Breast epithelium (tissue), 3 donors: ENCODE measurements around the gene FRS2.

ENCODE experiments used
- POLR2A ChIP-seq: fragments of 450-650 bp; IDR thresholded peaks from one replicate; pipeline ENCODE4 v1.6.1; 2016; ENCODE audit warnings: antibody characterized with exemption, mild to moderate bottlenecking, moderate library complexity
- TF ChIP-seq, protein P1 (sequence below), 3 donors: fragments of 450-650 bp; IDR thresholded peaks; one replicate each; pipeline ENCODE4 v1.5.1; 2016 to 2017; ENCODE audit warnings: antibody characterized with exemption in 3 of 3, mild to moderate bottlenecking in 3 of 3, moderate library complexity in 3 of 3

DNA sequence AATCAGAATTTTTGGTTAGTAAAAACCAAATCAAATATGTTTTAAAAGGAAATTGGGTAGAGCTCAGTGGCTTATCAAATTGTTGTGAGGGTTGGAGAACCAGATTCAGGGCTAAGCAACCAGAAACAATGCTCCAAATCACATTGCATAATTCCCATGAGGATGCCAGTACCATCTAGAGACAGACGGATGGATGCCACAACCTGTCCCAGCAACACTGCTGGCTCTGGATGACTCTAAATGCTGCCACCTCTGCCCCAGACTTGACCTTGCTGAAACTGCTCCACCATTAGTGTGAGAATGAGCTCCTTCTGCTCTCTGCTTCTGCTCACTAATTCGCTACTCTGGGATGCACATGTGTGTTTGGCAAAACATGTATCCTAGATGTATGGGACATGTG lies 43.9 kb downstream of the FRS2 start:
- TF ChIP-seq, protein P1, sequence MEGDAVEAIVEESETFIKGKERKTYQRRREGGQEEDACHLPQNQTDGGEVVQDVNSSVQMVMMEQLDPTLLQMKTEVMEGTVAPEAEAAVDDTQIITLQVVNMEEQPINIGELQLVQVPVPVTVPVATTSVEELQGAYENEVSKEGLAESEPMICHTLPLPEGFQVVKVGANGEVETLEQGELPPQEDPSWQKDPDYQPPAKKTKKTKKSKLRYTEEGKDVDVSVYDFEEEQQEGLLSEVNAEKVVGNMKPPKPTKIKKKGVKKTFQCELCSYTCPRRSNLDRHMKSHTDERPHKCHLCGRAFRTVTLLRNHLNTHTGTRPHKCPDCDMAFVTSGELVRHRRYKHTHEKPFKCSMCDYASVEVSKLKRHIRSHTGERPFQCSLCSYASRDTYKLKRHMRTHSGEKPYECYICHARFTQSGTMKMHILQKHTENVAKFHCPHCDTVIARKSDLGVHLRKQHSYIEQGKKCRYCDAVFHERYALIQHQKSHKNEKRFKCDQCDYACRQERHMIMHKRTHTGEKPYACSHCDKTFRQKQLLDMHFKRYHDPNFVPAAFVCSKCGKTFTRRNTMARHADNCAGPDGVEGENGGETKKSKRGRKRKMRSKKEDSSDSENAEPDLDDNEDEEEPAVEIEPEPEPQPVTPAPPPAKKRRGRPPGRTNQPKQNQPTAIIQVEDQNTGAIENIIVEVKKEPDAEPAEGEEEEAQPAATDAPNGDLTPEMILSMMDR (IDR thresholded peaks at IDR 0.05), result no peak
- no peak for TF ChIP-seq POLR2A
